Stimulated activated CD4-positive, alpha-beta T cell treated with anti-CD3 and anti-CD28 coated beads, Interleukin-1b, Interleukin-23, amount 100 ng/mL, for 48 hours (primary cell): Measurements from ENCODE around the gene MYO7B.

Experiments used
- DNase-seq: peaks from one replicate; pipeline ENCODE4 v3.0.0-alpha.2; 2020

MYO7B gene

DNA sequence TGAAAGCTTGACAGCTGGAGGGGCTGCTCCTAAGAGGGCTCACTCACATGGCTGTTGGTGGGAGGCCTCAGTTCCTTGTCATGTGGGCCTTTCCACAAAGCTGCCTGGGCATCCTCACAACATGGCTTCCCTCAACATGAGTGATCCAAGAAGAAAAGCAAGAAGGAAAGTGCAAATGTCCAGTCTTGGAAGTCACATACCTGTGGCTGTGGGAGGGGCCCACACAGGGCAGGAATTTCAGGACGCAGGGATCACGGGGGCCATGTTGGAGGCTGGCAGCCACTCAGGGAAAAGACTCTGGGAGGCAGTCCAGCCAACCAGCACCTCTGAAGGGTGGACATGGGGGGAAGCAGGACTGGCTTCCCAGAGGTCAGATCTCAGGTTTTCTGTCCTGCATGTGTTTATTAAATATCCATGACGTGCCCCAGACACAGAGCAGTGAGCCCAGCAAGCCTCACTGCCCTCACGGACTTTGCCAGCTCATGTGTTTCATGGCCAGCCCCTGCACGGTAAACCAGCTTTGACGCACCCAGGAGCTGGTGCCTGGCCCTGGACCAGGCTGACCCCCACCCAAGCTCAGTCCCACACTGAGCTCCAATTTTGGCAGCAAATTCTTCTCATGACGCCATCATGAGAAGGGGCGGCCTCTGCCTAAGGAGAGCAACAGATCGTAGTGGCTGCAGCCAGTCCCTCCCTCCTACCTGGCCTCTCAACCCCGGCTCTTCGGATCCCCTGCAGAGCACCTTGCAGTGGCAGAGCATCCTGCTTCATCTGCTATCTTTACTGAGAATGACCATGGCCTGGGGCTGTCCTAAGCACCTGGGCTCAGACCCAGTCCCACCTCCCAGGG lies 75.8 kb downstream of the MYO7B start:
- DNase-seq = no peak

DNA sequence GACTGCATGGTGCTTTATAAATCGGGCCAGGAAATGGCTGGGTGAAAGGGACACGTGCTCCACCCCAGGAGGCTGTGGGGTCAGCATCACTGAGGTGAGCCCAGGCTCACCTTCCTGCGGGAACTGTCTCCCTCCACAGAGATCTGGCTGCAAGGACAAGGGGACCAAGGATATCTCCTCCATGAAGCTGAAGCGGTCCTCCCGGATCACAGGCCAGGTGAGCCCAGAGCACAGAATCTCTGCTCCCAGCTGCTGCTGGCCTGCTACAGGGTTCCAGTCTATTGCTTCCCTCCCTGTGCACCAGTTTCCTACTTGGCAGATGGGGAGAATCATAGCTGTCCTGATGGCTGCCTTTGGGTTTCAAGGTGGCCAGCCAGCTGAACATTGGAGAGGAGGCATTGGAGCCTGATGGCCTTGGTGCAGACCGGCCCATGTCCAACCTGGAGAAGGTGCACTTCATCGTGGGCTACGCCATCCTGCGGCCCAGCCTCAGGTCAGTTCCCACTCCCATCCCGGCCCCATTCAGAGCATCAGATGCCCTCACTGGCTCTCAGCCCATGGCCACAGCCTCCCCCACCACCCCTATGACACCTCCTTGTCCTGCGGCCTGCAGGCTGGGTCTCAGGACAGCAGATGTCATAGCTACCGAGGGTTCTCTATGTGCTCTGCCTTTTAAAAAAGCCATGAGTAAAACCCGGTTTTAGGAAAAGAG lies 76.8 kb downstream of the MYO7B start:
- no peak for DNase-seq

DNA sequence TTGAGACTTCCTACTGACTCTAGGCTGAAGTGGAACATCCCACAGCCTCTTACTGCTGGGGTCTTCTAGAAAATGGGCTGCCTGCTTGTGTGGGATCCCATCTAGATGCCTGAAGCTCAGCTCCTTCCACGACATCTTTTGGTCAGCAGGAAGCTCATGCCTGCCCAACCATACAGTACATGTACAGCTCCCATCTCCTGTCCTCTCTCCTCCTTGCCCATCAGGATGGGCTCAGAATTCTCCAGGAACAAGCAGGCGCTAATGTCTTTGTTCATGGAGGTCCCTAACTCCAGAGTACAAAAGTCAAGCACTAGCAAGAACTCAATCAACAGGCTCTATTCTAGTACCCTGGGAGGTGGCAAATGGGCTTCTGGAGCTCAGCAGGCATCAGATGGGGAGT lies 78.8 kb downstream of the MYO7B start:
- no peak for DNase-seq

DNA sequence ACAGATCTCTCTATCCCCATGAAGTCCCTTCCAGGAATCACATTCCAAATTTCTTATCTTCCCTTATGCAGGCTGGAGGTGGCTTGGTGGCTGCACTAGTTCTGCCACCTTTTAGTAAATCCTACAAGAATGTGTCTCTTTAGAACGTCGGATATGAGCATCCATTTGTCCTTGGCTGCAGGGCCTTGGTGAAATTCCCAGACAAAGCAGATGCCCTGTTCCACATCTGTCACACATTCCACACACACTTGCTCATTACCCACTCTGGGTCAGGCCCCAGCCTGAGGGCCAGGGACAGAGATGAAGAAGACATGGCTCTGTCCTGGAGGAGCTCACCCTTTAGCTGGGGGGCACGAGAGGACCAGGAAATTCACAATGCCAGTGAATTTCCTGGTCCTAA lies 79.2 kb downstream of the MYO7B start:
- DNase-seq = no peak

DNA sequence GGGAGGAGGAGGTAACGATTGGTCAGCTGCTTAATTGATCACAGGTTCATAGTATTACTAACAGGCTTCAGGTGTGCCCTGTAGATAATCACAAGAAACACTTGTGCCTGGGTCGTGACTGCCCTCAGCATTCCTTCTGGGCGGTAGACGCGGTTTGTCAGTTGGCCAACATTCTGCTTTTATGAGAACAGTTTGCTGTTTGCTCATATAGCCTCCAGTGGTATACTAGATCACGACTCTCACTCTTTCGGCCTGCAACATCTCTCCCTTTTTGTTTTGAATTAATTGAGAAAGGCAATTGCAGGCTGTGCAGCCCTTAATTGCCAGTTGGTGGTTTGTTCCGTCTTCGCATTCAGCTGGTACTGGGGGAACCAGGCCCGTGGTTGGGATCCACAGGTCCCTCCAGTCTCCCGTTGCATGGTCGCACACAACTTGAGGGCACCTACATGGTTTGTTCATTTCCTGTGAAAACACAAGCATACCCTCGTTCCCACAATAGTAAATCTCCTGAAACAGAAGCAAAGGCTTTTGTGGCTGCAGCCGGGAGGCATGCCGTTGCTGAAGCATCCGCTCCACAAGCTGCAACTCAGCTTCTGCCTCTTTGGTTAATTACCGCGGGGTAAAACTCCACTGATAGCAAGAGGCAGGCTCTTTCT lies 80.2 kb downstream of the MYO7B start:
- DNase-seq = no peak

DNA sequence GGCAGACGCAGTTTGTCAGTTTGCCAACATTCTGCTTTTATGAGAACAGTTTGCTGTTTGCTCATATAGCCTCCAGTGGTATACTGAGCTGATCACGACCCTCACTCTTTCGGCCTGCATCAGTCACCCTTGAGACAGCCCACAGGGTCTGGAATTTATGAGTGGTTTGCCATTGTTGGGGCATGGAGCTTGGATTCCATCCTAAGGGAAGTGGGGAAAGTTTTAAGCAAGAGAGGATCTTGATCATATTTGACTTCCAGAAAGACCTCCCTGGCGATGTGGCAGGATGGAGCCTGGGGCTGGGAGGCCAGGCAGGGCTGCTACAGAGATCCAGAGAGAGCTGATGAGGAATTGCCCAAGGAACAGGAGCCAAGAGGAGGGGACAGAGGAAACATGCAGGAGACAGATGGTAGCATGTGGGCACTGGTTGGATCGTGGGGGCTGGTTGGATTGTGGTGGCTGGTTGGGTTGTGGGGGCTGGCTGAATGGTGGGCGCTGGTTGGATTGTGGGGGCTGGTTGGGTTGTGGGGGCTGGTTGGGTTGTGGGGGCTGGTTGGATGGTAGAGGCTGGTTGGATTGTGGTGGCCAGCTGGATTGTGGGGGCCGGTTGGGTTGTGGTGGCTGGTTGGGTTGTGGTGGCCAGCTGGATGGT lies 83.2 kb downstream of the MYO7B start:
- no peak for DNase-seq

DNA sequence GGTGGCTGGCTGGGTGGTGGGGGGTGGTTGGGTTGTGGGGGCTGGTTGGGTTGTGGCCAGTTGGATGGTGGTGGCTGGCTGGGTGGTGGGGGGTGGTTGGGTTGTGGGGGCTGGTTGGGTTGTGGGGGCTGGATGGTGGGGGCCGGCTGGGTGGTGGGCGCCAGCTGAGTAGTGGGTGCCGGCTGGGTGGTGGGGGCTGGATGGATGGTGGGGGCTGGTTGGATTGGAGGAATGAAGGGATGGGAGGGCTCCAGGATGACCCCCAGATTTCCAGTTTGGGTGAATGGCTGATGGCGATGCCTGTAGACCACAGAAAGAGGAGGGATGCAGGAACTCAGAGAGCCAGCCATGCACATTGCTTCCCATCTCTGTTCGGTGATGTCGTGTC lies 83.7 kb downstream of the MYO7B start:
- DNase-seq = no peak

DNA sequence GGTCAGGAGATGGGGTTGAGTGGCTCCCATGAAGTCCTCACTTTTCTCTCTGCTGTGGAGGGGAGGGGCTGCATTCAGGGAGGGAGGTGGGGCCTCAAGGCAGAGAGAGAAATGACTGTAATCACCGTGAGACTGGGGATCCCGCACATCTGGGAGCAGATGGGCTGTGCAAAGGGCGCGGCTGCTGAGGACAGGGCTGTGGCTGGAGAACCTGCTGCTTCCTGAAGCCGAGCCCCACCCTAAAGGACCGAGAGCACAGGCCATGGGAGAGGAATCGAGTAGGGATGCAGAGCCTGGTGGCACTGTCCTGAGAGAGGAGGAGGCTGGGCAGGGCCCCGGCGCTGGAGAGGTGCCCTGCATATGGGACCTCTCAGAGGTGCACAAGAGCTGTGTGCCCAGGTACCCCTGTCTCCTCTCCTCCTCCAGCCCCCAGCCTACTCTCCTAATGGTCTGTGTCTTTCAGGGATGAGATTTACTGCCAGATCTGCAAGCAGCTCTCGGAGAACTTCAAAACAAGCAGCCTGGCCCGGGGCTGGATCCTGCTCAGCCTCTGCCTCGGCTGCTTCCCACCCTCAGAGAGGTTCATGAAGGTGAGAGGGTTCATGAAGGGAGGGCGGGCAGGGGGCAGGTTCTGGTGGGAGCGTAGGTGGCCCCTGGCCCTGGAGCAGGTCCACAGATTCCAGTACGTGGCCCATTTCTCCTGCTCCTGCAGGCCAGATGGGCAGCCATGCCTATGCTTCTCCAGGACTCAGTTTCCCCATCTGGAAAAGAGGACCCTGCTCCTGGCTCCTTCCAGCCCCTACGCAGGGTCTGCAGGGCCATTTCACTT lies 84.6 kb downstream of the MYO7B start:
- no peak for DNase-seq

DNA sequence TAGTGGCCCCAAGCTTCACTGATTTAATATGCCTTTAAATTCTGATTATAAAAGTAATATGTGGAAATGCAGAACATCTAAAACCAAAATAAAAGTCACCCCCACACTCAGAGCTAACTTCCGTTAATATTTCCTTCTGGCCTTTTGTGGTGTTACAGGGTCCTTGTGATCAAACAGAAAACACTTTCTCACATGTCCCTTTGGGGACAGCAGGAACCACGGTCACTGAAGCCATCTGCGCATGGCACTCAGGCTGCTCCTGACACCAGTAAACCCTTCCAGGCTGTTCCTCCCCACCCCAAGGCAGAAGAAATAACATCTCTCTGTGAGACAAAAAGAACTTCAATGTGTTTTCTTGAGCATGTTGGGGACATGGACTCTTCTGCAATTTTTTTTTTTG lies 85.4 kb downstream of the MYO7B start:
- no peak for DNase-seq

DNA sequence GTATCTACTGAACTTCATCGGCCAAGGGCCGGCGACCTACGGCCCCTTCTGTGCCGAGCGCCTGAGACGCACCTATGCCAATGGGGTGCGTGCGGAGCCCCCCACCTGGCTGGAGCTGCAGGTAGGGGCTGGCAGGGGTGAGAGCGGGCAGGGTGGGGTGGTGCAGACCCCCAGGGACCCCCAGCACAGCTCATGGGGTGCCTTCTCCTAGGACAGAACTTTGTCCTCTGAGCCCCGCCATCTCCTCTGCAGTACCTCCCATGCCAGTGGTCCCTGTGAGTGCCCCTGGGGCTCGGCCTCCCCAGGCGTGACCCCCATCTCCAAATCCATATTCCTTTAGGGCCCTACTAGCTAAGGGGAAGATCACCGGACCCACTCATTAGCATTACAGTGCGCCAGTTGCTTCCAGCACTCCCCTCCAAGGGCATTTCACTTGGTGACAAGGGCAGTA lies 86.5 kb downstream of the MYO7B start:
- DNase-seq = no peak

DNA sequence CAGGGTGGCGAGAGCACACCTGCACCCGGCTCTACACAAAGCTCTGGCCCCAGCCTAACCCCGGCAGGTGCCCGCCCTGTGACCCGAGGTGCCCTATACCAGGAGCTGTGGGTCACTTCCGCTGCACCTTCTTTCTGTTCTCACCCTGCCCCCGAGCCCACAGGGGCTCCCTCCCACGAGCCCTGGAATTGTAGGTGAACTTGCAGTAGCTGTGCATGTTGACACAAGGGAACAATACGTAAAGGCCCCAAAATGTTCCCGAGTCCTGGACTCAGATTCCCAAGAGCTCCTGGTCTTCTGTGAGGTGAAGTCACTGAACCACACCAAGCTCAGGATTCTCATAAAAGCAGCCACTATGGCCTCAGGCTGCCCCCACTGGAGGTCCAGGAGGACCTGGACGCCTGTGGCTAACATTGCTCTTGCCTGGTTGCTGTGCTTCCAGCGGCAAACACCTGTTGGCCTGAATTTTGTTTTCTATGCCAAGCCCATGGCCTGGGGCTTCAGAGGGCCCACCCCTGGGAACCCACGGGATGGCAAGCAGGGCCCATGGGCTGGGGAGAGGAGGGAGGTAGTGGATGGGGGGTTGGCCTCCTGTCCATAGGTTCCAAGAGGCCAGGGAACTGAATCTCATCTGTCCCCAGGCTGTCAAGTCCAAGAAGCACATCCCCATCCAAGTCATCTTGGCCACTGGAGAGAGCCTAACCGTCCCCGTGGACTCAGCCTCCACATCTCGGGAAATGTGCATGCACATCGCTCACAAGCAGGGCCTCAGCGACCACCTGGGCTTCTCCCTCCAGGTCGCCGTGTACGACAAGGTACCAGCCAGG lies 87.3 kb downstream of the MYO7B start:
- no peak for DNase-seq

DNA sequence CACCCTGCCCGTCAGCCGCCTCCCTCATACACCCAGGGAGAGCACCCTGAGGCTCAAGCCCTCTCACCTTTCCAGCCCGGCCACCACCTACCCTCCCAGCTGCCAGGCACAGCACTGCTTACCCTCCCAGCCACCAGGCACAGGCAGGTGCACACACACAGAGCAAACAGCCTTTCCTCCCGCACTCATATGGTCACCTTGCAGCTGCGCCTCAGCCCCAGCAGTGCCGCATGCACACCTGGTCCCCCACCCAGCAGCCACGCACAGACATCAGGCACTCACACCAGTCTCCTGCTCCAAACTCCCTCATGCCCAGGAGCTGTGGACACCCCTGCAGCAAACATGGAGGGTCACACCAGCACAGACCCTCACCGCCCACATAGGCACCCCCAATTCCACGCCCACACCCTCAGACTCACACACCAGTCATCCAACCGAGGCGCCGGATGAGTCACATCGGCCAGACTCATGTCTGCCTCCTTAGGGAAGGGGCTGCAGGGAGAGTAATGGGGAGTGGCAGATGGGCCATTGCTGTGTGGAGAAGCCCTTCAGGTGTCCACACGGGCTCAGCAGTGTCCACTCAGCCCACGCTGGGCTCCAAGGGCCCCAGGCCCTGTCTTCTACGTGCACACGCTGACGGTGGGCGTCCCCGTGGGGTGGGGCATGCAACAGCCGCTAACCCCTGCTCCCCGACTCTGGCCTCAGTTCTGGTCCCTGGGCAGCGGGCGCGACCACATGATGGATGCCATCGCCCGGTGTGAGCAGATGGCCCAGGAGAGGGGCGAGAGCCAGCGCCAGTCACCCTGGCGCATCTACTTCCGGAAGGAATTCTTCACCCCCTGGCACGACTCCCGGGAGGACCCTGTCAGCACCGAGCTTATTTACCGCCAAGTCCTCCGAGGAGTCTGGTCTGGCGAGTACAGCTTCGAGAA lies 88.2 kb downstream of the MYO7B start:
- DNase-seq = no peak

DNA sequence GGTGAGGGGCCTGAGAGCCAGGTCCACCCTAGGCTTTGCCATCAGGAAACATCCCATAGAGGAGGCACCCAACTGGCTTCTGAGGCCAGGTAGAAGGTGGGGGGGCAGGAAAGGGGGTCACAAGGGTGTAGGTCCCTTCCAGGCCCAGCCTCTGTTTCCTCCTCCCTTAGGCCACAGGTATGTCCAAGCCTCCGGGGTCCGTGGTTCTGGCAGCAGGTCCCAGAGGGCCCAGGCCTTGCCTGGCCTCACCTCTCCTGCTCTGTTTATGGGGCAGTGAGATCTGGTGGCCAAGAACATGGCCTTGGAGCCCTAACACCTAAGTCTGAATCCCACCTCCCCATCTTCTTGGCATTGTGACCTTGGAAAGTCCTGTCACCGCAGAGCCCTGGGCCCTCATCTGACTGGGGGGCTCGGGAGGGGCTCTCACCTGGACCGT lies 88.9 kb downstream of the MYO7B start:
- no peak for DNase-seq

DNA sequence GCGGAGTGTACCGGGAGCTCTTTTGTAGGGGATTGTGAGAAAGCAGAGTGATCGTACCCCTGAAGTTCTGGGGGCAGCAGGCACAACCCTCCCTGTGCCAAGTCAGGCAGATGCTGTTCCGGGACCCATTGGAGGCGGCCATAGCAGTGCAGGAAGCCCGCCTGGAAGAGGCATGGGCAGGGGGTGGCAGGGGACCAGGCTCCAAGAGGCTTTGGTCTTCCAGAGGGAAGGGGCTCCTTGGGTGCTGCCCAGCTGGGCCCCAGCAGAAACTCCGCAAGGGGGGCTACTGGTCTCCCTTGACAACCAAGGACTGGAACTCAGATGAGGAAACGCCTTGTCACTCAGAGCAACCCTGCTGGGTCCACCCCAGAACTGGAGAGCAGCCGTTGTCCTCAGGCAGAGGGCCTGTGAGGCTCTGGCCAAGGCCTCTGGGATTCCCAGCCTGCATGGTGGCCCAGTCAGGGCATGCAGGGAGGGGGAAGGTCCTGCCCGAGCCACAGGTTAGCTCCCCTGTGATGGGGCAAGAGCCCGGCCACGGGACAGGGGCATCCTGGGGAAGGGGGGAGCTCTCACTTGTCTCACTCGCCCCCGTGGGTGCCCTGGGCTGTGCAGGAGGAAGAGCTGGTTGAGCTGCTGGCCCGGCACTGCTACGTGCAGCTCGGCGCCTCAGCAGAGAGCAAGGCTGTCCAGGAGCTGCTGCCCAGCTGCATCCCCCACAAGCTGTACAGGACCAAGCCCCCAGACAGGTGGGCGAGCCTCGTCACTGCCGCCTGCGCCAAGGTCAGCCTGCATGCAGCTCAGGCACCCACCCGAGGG lies 89.5 kb downstream of the MYO7B start:
- DNase-seq = no peak

DNA sequence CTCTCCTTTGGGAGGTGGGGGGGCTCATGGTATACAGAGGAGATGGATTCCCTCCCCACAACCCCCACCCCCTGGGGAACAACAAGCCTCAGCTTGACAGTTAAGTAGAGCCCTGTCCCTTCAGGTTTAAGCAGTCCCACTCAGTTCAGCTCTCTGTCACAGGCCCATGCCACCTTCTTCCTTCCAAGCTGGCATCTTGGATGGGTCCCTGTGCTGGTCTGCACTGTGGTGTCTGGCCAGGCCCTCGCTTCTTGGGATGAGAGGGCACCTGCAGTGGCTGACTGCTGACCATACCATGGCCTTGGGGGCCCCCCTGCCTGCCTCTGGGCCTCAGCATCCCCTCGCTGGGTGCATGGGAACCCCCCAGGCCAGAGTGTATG lies 90.1 kb downstream of the MYO7B start:
- no peak for DNase-seq

DNA sequence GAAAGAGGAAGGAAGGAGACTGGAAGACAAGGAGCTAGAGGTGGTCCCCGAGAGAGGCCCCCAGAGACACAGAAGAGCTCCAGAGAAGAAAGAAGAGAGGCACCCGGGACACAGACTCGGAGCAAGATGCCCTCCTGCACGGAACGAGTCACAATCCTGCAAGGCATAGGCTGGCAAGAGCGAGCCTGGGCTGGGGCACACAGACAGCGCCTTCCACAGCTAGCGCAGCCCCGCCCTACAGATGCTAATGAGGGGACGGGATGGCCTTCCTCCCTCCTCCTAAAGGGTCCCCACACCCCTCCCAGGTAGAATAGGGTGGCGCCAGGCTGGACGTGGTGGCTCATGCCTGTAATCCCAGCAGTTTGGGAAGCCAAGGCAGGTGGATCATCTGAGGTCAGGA lies 90.7 kb downstream of the MYO7B start:
- DNase-seq = no peak

DNA sequence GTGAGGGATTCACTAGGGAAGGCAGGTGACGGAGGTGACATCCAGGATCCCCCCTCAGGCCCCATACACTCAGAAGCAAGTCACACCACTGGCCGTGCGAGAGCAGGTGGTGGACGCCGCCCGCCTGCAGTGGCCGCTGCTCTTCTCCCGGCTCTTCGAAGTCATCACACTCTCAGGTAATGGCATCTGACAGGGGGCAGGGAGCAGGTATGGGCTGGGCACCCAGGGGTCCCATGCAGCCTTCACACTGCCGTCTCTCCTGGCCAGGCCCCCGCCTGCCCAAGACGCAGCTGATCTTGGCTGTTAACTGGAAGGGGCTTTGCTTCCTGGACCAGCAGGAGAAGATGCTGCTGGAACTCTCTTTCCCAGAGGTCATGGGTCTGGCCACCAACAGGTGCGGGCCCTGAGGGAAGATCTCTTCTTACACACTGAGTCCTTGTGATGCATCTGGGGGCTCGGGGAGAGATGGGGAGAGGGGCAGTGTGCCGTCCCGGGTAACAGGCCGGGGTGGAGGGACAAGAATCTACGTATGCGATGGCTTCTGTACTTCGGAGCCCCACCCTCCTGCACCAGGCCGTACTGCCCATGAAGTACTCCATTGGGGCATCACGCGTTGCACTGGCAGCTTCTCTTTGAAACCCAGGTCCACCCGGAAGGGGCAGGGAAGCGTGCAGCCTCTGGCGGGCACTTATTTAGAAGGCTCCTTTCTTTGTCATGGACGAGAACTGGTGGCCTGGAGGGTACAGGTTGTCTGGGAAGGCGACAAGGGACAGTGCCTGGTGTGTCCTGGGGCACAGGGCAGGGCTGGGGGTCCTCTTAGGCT lies 91.6 kb downstream of the MYO7B start:
- DNase-seq = no peak

DNA sequence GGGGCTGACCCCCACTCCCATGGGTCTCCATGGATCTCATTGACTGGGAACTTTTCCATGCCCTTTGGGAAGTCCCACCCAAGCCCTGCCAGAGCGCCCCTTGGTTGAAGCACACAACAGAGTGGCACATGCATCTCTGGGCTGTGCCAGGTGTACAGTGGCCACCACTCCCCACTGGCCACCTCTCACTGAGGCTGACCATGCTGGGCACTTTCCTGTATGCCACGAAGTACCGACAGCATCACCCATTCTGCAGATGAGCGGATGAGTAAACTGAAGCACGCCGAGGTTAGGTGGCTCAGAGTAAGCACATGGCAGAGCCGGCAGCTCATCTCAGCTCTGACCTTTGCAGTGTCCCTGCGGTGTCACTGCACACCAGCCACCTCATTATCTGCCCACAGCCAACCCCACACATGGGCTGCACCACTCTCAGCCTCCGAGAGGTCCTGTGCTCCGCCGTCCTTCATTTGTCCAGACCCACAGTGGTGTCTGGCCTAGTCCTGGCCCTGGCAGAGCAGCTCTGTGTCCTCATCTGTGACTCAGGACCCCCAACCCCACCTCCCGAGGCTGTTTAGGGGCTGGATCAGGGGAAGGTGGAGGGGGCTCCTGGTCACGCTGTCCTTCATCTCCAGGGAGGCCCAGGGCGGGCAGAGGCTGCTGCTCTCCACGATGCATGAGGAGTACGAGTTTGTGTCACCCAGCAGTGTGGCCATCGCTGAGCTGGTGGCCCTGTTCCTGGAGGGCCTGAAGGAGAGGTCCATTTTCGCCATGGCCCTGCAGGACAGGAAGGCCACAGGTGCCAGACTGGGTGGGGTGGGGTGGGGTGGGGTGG lies 92.5 kb downstream of the MYO7B start:
- DNase-seq = no peak
